GM19351 (cell line): ENCODE measurements around the gene C16orf54.
"Not testable (repeated sequence)": the region's sequence is repeated elsewhere in the genome, so short reads cannot be mapped to it uniquely, and the experiment has no call there.

ENCODE experiments used
- ATAC-seq: cut with Tn5 transposase; IDR thresholded peaks from one replicate; pipeline ENCODE4 v1.9.1; 2021; ENCODE audit warnings: mild to moderate bottlenecking, moderate library complexity; ENCODE audit not compliant: unreplicated experiment

The C16orf54 gene, protein sequence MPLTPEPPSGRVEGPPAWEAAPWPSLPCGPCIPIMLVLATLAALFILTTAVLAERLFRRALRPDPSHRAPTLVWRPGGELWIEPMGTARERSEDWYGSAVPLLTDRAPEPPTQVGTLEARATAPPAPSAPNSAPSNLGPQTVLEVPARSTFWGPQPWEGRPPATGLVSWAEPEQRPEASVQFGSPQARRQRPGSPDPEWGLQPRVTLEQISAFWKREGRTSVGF

DNA sequence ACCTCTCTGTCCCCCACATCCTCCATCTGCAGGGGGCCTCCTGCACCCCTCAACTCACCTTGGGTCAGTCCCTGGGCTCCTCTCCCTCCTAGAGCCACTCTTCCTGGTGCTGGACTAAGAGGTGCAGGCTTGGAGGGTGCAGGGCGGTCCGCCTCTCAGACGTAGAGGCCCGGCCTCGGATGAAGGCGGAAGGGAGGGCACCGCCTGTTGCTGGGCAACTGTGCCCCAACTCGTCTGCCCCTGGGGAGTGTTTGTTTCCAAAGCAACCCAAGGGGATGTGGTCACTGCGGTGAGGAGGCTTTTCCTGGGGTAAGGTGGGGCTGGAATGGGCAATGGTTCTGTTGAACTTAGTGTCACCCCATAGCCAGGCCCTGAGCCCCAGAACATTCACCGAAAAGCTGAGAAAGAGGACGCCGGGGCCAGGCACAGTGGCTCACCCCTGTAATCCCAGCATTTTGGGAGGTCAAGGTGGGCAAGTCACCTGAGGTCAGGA lies at the start of gene C16orf54:
Gene C16orf54, minus strand, starts transcription at position 138 of the 493 bp plus-strand sequence. CDS start 1,039 bp downstream, outside the sequence.
- no peak for ATAC-seq

DNA sequence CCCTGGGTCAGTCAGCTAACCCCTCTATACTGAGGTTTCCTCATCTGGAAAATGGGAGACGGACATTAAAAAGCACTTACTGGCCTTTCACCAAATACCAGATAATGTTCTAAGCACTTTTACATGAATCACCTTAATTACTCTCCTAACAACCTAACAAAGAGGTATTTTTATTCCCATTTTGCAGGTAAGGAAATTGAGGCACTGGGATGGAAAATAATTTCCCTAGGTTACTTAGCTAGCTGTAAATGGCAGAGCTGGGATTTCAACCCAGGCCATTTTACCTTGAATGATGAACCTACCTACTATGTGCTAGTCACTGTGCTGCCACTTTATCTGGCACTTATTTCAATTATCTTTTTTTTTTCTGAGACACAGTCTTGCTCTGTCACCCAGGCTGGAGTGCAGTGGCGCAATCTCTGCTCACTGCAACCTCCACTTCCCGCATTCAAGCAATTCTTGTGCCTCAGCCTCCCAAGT lies 48.5 kb upstream of the C16orf54 start:
- ATAC-seq, result no peak

DNA sequence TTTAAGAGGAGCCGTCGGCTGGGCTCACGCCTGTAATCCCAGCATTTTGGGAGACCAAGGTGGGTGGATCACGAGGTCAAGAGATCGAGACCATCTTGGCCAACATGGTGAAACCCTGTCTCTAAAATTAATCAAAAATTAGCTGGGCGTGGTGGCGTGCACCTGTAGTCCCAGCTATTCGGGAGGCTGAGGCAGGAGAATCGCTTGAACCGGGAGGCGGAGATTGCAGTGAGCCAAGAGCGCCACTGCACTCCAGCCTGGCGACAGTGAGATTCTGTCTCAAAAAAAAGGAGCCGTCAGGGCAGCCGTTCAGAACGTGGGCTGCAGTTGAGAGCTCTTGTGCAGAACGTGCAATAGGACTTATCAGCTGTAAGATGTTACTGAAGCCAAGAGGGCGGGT lies 47.4 kb upstream of the C16orf54 start:
- ATAC-seq, result not testable (repeated sequence)

DNA sequence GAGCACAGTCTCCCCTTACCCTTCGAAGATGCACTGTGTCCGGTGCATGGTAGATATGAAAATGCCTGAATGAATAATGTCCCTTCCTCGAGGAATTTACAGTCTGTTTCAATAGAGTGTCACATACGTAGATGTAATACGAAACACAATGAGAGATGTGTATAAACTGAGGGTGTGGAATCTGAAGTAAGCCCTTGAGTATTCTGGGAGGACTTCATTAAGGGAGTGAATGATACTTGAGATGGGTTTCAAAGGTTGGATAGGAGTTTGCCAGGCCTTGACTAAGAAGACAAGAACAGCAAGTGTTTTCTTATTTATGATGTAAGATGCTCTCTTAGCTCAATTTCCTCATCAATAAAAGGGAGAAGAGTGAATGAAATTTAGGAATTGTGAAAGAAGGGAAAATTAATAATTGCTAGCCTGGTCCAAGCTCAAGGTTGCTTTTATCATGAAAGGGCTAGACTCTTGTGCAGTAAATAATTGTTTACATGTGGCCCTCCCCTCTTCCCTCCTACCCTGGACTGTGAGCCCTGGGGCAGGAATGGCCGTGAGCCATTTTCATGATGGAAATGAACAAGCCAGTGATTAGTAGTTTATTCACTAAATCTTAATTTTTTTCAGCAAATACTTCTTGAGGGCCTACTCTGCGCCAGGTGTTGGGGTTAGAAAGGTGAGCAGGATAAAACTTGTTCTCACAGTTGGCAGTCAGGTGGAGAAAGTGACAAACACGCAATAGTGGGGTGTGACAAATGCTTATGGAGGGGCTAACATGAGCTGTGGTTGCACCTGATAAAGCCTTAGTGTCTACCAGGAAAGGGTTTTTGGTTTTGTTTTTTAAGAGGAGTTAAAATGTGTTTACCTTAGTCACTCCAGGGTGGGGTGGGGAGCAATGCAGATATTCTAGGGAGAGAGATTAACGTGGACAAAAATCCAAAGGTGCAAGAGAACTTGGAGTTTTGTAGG lies 46.3 kb upstream of the C16orf54 start:
- ATAC-seq, result no peak

DNA sequence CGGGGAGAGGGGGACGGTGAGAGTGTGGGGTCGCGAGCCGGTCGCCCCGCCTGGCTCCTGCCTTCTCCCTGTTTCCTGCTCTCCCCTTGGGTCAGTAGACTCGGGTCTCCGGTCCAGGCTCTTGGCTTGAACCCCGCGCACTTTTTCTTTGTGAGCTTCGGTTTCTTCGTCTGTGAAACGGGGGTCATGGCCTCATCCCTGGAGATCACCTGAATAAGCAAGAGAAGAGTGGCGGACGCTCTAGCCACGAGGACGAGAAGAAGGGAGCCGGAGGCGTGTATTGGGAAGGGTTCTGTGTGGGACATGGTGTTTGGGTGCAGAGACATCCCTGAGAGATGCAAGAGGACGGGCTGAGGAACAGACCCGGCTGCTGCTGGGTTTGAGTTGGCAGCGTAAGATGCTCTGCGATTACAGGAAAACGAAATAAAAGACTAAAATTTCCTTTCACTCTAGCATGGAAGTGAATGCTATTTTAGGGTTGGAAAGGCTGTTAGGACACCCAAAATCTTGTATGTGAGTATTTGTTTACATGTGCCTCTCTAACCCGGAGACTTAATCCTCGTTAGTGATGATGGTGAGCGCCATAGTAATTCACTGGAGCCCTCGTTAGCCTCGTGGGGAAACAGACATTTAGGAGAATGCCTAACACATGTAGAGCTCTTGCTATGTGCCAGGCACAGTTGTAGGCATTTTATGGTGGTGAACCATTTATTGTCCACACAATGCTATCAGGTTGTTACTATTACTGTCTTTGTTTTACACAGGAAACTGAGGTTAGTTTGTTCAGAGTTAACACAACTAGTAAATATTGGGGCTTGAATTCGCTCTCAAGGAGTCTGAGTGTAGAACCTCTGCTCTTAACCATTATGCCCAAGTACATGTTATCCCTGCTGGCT lies 45.4 kb upstream of the C16orf54 start:
- no peak for ATAC-seq

DNA sequence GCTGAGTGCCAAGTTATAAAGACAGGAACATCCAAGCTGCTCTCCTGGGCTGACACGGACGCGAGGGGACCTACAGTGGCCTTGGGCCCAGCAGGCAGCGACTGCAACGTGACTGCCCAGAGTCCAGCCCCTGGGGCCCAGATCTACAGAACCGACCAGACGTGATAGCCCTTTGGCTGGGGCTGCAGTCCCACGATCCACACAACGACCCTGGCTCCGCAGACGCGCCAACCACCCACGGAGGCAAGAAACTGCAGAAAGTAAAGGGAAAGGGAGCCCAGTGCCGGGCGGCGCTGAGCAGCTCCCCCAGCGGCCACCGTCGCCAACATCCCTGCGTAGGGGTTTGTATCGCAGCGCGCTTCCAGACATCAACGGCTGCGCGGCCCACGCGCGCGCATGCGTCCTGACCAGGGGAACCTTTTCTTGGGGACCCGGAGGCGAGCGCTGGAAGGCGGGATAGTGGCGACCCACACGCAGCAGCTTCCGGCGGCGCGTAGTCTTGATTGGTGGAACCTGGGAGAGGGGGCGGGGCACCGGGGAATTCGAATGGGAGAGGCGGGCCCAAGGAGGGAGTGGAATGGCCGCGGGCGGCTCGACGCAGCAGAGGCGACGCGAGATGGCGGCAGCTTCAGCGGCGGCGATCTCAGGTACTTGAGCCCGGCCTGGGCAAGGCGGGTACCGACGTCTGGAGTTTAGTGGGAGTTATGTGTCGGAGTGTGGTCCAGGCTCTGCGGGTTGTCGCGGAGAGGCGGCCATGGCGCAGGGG lies 44.6 kb upstream of the C16orf54 start, which contains the start of gene KIF22:
Gene KIF22, plus strand, starts transcription at position 569 of the 766 bp plus-strand sequence. Its CDS starts 9 bp downstream, at position 578.
- peak; percentile 94 for ATAC-seq

DNA sequence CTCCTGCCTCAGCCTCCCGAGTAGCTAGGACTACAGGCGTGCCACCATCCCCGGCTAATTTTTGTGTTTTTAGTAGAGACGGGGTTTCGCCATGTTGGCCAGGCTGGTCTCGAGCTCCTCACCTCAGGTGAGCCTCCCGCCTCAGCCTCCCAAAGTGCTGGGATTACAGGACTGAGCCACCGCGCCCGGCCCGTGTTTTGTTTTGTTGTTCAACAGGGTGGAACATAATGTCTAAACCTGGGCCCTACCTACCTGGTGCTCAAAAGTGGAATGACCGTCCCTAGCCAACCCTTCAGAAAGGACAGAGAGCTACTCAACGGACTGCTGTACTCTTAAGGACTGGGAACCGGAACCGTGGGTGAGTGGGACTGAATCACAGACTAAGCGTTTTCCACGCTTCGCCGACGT lies 44.0 kb upstream of the C16orf54 start:
- no peak for ATAC-seq

DNA sequence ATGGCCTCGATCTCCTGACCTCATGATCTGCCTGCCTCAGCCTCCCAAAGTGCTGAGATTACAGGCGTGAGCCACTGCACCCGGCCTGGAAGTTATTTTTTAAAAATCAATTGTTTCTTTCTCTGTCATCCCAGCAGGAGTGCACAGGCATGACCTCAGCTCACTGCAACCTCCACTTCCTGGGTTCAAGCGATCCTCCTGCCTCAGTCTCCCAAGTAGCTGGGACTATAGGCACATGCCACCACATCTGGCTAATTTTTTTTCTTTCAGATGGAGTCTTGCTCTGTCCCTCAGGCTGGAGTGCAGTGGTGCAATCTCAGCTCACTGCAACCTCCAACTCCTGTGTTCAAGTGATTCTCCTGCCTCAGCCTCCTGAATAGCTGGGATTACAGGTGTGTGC lies 41.4 kb upstream of the C16orf54 start:
- ATAC-seq, result not testable (repeated sequence)

DNA sequence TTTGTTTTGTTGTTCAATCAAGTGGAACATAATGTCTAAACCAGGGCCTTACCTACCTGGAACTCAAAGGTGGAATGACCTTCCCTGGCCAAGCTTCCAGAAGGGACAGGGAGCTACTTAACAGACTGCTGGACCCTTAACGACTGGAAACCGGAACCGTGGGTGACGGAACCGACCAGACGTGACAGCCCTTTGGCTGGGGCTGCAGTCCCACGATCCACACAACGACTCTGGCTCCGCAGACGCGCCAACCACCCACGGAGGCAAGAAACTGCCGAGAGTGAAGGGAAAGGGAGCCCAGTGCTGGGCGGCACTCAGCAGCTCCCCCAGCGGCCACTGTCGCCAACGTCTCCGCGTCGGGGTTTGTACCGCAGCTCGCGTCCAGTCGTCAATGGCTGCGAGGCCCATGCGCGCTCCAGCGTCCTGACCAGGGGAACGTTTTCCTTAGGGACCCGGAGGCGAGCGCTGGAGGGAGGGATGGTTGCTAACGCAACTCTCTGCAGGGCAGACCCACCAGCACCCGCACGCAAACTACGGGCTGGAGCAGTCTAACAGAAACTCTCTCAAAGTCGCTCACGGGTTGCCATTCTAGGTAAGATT lies 39.2 kb upstream of the C16orf54 start:
- ATAC-seq, result no peak

DNA sequence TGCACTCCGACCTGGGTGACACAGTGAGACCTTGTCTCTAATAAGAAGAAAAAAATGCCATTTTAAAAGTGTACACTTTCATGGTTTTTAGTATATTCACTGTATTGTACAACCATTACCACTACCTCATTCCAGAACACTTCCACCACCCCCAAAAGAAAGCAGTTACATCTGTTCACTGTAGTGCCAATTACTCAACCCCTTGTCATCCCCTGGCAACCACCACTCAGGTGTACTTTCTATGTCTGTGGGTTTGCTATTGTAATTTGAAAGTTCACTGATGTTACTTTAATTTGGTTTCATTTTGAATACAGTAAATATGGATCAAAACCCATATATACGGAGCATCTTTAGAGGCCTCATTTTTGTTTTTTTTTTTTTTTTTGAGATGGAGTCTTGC lies 38.4 kb upstream of the C16orf54 start:
- no peak for ATAC-seq

DNA sequence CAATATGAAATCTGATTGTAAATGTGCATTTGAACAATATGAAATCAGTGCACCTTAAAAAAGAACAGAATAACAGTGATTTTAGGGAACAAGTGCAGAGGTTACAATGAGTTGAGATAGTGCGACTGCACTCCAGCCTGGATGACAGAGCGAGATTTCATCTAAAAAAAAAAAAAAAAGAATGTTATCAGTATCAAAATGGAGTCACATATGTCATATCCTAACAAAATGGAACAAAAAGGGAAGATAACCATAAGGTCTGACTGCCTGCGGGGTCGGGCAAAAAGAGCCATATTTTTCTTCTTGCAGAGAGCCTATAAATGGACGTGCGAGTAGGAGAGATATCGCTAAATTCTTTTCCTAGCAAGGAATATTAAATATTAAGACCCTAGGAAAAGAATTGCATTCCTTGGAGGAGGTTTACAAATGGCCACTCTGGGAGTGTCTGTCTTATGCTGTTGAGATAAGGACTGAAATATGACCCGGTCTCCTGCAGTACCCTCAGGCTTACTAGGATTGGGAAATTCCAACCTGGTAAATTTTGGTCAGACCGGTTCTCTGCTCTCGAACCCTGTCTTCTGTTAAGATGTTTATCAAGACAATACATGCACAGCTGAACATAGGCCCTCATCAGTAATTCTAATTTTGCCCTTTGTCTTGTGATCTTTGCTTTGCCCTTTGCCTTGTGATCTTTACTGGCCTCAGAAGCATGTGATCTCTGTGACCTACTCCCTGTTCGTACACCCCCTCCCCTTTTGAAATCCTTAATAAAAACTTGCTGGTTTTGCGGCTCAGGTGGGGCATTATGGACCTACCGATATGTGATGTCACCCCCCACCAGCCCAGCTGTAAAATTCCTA lies 37.5 kb upstream of the C16orf54 start:
- not testable (repeated sequence) for ATAC-seq

DNA sequence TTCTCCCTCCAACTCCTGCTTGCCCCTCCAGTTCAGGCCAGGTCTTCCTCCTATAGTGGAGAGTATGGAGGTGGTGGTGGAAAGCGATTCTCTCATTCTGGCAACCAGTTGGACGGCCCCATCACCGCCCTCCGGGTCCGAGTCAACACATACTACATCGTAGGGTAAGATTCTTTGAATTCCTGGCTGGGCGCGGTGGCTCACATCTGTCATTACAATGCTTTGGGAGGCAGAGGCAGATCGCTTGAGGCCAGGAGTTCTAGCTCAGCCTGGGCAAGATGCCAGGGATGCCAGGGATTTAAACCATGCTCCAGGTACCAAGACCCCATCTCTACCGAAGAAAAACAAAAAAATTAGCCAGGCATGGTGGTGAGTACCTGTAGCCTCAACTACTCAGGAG lies 33.7 kb upstream of the C16orf54 start:
- no peak for ATAC-seq

DNA sequence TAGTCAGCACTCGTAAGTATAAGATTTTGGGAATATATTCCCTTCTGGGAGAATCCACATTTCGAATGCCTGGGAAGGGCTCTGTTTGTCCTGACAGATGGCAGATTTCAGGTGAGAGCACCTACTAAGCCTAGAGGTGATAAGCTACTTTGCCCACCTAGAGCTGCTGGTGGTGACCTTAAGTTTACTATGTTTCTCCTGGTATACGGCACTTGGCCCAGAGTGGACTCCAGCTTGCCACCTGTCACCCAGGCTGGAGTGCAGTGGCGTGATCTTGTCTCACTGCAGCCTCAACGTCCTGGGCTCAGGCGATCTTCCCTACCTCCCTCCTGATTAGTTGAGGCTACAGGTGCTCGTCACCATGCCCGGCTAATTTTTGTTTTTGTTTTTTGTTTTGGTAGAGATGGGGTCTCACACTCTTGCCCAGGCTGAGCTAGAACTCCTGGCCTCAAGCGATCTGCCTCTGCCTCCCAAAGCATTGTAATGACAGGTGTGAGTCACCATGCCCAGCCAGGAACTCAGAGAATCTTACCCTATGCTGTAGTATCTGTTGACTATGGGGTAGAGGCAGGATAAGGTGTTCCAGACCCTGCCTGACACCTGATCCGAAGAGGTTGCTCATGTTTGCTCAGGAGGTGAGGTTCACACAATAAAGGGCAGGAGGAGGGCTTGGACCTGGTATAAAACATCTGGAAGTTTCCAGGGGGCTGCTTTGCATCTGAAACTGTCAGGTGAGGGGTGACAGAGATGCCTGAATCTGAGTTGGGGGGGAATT lies 32.0 kb upstream of the C16orf54 start, which contains the start of gene ZG16:
Gene ZG16, plus strand, starts transcription at position 681 of the 775 bp plus-strand sequence. CDS start 1,011 bp downstream, outside the sequence.
- no peak for ATAC-seq

DNA sequence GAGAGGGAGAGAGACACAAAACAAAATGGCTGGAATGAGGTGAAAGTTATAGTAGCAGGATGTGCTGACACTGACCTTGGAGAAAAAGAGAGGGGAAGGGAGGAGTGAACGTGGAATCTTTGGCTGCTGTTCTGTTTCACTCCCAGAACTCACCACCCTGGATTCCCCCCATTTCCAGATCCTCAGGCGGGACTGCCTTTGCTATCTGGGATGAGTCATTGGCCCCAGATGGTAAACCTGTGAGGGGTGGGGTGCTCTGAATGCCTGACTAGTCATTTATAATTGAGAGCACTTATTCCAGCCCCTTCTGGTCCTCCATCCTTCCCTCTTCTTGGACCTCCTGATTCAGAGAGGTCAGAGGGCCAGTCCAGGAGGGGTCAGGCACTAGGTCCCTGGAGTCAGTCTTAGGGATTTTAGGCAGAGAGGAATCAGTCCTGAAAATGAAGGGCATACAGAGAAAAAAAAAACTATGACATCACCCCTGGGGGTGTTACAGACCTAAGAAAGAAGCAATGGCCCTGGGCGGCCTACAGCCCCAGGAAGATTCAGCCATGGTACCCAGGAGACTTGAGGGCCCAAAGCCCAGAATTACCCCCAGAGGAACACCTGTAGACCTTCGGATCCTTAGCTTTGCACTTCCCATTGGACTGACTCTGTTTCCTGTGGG lies 30.1 kb upstream of the C16orf54 start:
- no peak for ATAC-seq

DNA sequence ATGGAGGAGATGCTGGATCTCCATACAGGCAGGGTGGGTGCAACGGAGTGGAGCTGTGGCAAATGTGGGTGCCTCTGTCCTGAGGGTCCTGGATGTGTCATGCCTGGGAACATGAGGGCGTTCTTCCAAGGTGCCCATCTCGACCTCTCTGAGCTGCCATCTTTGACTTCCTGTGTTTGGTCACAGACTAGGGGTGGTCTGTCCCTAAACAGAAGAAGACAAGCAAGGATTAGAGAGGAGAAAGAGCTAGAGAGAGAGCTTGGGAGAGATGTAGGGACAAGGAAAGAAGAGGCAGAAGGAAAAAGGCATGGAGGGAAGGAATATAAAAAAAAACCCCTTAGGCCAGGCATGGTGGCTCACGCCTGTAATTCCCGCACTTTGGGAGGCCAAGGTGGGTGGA lies 28.9 kb upstream of the C16orf54 start:
- no peak for ATAC-seq

DNA sequence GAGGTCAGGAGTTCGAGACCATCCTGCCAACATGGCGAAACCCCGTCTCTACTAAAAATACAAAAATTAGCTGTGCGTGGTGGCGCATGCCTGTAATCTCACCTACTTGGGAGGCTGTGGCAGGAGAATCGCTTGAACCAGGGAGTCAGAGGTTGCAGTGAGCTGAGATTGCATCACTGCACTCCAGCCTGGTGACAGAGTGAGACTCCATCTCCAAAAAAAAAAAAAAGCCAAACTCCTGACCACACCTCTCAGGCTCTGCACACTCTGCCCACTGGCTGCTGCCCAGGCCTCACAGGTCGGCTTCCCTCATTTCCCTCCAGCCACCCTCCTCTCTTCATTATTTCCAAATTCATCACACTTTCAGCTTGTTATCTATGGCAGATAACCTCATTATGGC lies 26.5 kb upstream of the C16orf54 start:
- not testable (repeated sequence) for ATAC-seq
